Right atrium auricular region (tissue), 2 donors: ENCODE measurements around the gene LUC7L2. TPM values are rescaled to one million over a fixed set of nuclear protein-coding genes. Genes with fewer than 3 reads are reported as not detected.
"Not testable (repeated sequence)": the region's sequence is repeated elsewhere in the genome, so short reads cannot be mapped to it uniquely, and the experiment has no call there.

Source experiments
- DNase-seq: peaks from one replicate; pipeline ENCODE4 v3.0.0-alpha.2; 2019; ENCODE audit warnings: low spot score
- H3K27ac ChIP-seq, 2 donors: fragments of 200-600 bp; sonication (generic); 1 replicate in 1 of 2; 2 replicates in 1 of 2; pipeline ENCODE4 v1.5.1; 2016 to 2019
- H3K27me3 ChIP-seq, 2 donors: fragments of 200-600 bp; sonication (generic); one replicate each; pipeline versions ENCODE4 v1.5.1 to v1.6.0; 2017 to 2019
- H3K36me3 ChIP-seq: fragments of 200-600 bp; sonication (generic); one replicate; pipeline ENCODE4 v1.5.1; 2016
- H3K4me1 ChIP-seq, 2 donors: fragments of 200-600 bp; sonication (generic); one replicate each; pipeline versions ENCODE4 v1.5.1 to v1.6.0; 2017 to 2019
- H3K4me3 ChIP-seq, 2 donors: fragments of 200-600 bp; sonication (generic); 1 replicate in 1 of 2; 2 replicates in 1 of 2; pipeline ENCODE4 v1.5.1; 2017 to 2019; ENCODE audit warnings: mild to moderate bottlenecking in 1 of 2, moderate library complexity in 1 of 2
- H3K9me3 ChIP-seq, 2 donors: fragments of 200-600 bp; sonication (generic); one replicate each; pipeline ENCODE4 v1.5.1; 2019
- CTCF ChIP-seq, 2 donors: fragments of 200-600 bp; sonication (generic); IDR thresholded peaks; one replicate each; pipeline ENCODE4 v1.5.1; 2019; ENCODE audit warnings: antibody characterized with exemption in 2 of 2
- total RNA-seq, 2 donors: library from RNA; depleted of rRNA; stranded (reverse); fragments of >200 nt; gene quantifications; one replicate each; pipeline ENCODE4 v1.1.0, GENCODE V29; 2016

Gene LUC7L2, protein sequence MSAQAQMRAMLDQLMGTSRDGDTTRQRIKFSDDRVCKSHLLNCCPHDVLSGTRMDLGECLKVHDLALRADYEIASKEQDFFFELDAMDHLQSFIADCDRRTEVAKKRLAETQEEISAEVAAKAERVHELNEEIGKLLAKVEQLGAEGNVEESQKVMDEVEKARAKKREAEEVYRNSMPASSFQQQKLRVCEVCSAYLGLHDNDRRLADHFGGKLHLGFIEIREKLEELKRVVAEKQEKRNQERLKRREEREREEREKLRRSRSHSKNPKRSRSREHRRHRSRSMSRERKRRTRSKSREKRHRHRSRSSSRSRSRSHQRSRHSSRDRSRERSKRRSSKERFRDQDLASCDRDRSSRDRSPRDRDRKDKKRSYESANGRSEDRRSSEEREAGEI
- total RNA-seq = 10 to 100 TPM; 35.0 to 37.2 TPM

DNA sequence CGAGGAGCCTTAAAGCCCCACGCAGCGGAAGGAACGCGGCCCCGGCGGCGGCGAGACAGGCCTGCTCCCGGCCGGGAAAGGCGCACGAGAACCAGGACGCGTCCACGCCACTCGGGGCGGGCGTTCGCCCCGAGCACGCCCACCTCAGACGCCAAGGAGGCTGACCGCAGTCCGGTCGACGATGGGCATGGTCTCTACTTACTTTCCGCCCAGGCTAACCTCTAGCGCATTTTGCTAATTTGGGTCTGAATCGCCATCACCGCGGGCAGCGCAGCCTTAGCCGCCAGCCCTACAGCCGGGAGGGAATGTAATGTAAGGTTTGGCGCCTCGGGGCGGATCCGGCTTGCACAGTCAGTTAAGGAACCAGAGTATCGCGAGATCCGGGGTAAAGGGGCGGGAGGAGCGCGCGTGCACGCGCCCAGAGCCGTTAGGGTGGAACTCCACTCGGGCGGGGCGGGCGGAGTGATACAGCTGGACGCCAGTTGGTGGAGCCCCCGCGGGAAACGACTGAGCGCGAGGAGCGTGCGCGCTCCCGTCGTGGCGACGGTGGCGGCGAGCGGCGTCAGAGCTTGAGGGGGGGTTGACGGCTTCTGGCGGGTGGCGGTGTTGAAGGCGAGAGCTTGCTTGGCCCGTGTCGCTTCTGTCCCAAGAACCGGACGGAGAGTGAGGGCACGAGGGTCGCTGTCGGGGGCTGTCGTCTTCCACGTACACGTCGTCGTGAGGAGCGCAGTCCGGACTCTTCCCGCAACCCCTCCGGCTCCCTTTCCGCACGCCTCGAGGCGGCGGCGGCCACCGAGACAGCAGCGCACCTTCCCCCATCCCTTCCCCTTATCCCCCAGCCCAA, at the start of gene LUC7L2:
LUC7L2 (plus strand) TSS at position 529 of the 844 bp plus-strand sequence. CDS start 368 bp downstream, outside the sequence.
- no peak for TF ChIP-seq CTCF (IDR thresholded peaks at IDR 0.05)
- Histone ChIP-seq H3K27ac (peak within 1 kb of the TSS; percentile 100), H3K27me3 (no peaks in the 10 kb centered on the region), H3K4me1 (peaks cover 0 to 40% of the 10 kb centered on the region in 2 donors), H3K4me3 (peak within 1 kb of the TSS; percentile 93 to 98), H3K36me3 (no peaks in the 10 kb centered on the region), H3K9me3 (no peaks in the 10 kb centered on the region)
- peak; percentile 100 for DNase-seq

DNA sequence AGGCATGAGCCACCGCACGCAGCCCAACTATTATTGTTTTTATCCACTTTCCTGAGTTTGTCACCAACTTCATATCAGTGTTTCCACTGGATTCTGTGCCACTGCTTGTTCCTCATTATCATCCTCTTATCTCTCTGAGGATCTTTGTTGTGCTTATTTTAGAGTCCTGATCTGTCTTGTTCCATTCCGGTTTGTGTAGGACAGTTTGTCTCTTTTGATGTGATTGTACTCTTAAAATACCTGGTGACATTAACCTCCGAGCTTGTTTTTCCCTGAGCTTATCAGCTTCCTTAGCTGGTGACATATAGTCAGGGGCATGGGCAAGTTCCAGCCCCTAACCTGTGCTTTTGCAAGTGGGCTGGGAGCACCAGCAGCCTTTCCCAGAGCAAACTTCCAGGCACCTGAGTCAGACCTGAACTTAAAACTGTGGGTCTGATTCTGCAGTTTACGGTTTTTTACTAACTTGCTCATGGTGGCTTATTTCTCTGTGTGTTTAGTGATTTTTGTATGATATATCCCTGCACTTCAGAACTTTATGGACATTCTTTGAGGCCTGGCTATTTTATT, 41.7 kb upstream of the LUC7L2 start:
- no peaks in the 10 kb centered on the region for H3K27me3 ChIP-seq
- no peak for TF ChIP-seq CTCF (IDR thresholded peaks at IDR 0.05)
- no peak for DNase-seq
- no peaks in the 10 kb centered on the region for H3K36me3 ChIP-seq
- H3K9me3 ChIP-seq = no peaks in the 10 kb centered on the region
- H3K4me1 ChIP-seq = no peaks in the 10 kb centered on the region
- H3K27ac ChIP-seq = no peak overlapping the region
- no peak overlapping the region for H3K4me3 ChIP-seq

- peak in 1 of 2 donors; percentile 23 for TF ChIP-seq CTCF (IDR thresholded peaks at IDR 0.05)
- no peak for DNase-seq
- H3K27me3 ChIP-seq = no peaks in the 10 kb centered on the region
- no peak overlapping the region for H3K4me3 ChIP-seq
- H3K36me3 ChIP-seq = no peaks in the 10 kb centered on the region
- H3K27ac ChIP-seq = no peak overlapping the region
- no peaks in the 10 kb centered on the region for H3K4me1 ChIP-seq
- H3K9me3 ChIP-seq = no peaks in the 10 kb centered on the region
Observed at GRCh38 chr7:139321071-139321745, 38.5 kb upstream of the LUC7L2 start.

GRCh38 chr7:139324709-139325108, 35.0 kb upstream of the LUC7L2 start:
- H3K9me3 ChIP-seq, H3K27ac ChIP-seq, H3K27me3 ChIP-seq, H3K4me1 ChIP-seq, DNase-seq, H3K36me3 ChIP-seq, H3K4me3 ChIP-seq: not testable (repeated sequence)

DNA sequence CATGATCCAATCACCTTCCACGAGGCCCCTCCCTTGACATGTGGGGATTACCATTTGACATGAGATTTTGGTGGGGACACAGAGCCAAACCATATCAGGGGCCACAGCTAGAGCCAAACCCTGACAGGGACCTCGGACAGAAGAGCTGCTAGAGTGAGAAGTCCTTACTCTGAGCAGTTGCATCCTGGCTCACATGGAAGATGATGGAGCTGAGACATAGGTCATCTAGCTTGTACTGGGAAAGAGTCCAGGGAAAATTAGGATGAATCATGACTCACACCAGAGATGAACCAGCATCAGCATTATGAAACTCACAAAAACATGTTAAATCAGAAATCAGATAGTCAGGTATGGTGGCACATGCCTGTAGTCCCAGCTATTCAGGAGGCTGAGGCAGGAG, 31.3 kb upstream of the LUC7L2 start:
- no peak for TF ChIP-seq CTCF (IDR thresholded peaks at IDR 0.05)
- no peaks in the 10 kb centered on the region for H3K9me3 ChIP-seq
- H3K36me3 ChIP-seq = no peaks in the 10 kb centered on the region
- no peak overlapping the region for H3K4me3 ChIP-seq
- H3K4me1 ChIP-seq = no peaks in the 10 kb centered on the region
- H3K27me3 ChIP-seq = no peaks in the 10 kb centered on the region
- no peak for DNase-seq
- no peak overlapping the region for H3K27ac ChIP-seq
